HG03196 (cell line): ENCODE data around the gene LDLRAD4.

Experiments
- ATAC-seq: cut with Tn5 transposase; IDR thresholded peaks from one replicate; pipeline ENCODE4 v1.9.1; 2021; ENCODE audit not compliant: unreplicated experiment

LDLRAD4 gene

DNA sequence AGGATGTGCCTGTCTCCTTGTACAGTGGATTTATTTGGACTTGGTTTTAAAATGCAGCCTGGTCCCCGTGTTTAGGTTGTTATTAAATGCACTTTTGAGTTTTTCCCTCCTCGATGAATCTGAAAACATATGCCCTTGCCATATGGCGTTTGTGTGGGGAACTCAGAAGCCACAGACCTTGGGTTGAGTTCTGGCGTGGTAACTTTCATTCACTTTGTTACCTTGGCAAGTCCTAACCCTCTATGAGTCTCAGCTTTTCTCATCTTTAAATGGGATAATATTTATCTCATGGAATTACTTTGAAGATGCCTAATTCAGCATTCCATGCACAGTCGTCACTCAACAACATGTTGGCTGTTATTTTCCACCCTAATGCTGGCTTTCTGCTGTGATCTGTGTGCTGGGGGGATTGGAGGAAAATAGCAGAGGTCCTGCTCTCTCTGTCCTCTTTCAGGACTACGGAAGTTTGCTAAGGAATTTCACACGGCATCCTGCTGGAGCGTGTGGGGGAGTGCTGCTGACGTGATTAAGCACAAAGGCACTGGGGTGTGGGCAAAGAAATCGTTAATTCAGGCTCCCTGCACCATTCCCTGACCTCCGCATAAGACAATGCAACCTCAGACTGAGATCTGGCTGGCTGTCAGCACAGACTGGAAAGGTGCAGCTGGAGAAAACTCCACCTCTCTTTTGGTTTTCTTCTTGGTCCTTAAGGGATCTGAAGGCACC lies 61.7 kb downstream of the LDLRAD4 start:
- no peak for ATAC-seq

DNA sequence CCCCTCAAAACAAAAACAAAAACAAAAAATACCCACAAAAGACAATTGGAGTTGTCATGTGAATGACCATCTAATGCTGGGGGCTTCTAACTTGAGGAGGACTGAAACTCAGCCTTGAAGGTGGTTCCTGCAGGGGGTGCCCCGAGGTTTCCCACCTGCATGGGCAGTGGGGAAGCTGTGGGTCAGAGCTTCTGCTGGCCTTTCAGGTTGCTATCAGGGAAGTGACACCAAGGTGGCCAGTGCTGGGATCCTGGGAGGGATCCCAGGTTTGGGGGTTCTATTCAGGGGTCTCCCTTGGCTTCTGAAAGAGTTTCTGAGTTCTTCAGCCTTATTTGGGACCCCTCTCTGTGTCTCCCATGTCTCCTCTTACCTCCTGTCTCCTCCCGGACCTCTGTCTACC lies 62.8 kb downstream of the LDLRAD4 start:
- no peak for ATAC-seq

DNA sequence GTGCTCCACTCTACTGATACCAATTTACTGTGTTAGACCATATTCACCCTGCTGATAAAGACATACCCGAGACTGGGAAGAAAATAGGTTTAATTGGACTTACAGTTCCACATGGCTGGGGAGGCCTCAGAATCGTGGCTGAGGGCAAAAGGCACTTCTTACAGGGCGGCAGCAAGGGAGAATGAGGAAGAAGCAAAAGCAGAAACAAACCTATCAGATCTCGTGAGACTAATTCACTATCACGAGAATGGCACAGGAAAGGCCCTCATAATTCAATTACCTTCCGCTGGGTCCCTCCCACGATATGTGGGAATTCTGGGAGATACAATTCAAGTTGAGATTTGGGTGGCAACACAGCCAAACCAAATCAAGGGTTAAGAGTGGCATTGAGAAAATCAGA lies 65.2 kb downstream of the LDLRAD4 start:
- no peak for ATAC-seq

DNA sequence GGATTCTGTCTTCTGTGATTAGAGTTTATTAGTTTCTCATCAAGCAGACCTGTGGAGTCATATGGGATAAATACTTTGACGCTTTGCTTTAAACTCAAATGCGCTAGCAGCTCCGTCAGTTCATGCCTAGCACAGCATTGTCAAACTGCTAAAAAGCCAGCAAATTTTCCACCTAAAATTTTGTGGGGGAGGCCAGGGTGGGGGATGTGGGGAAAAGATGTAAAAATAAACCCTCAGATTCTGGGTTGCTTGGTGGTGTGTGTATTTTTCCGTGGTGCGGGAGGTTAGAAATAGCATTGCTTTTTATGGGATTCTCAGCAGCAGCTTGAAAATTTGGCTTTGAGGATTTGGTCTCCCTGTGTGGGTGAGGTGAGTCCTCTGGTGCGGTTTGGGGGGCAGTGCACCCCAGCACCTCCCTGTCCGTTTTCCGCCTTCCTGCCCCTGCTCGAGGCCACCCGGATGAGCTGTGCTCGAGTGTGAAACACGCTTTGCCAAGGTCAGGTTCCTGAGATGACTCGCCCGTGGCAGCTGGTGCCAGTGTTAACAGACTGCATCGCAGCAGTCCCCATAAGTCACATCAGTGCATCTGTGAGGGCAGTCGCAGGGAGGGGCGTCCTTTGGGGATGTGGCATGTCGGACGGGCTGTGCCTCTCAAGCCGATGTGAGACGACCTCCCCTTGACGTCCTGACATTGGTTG lies 65.9 kb downstream of the LDLRAD4 start:
- ATAC-seq: no peak

DNA sequence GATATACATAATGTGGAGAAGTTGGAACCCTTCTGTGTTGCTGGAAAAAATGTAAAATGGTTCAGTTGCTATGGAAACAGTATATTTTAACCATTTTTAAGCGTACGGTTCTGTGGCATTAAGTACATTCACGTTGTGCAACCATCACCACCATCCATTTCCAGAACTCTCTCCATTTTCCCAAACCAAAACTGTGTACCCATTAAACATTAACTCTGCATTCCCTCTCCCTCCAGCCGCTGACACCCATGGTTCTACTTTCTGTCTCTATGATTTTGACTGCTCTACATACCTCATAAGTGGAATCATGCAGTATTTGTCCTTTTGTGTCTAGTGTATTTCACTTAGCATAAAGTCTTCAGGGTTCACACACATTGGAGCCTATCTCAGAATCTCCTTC lies 67.3 kb downstream of the LDLRAD4 start:
- no peak for ATAC-seq

DNA sequence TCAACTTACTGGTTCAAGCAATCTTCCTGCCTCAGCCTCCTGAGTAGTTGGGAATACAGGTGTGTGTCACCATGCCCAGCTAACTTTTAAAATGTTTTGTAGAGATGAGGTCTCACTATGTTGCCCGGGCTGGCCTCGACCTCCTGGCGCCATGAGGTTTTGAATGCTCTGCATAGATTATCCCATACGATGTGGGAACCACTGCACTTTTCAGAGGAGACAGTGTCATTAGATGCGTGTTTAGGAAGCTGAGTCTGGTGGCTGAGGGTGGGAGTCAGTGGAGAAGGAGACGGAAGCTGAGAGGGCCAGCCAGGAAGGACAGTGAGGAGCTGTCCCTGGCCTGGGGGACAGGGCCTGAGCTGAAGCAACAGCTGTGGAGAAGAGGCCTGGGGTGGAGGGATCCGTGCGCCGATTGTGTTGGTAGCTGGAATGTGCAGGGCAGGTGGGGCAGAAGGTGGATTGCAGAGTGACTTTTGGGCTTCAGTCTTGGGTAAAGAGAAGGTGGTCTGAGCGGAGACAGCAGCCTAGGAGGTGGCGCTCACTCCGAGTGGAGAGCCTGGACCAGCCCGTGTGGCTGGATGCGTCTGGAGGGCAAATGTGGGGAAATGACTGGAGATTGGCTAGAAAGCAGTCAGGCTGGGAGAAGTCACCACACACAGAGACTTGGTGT lies 68.0 kb downstream of the LDLRAD4 start:
- ATAC-seq: no peak

DNA sequence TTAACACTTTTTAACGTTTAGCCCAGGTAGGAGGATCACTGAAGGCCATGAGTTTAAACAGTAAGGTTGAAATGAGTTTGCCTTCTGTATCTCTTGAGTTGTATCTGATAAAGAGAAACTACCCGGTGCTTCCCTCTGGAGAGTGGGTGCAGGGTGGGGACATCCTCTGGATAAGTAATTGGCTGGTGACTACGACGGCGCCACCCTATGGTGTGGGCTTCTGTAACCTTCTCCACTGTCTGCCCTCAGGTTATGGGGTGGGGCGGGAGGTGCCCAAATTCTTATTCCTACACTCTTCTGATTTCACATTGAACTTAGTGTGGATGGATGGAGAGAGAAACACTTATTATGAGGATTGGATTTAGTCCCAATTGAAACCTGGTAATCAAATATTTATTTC lies 68.8 kb downstream of the LDLRAD4 start:
- no peak for ATAC-seq

DNA sequence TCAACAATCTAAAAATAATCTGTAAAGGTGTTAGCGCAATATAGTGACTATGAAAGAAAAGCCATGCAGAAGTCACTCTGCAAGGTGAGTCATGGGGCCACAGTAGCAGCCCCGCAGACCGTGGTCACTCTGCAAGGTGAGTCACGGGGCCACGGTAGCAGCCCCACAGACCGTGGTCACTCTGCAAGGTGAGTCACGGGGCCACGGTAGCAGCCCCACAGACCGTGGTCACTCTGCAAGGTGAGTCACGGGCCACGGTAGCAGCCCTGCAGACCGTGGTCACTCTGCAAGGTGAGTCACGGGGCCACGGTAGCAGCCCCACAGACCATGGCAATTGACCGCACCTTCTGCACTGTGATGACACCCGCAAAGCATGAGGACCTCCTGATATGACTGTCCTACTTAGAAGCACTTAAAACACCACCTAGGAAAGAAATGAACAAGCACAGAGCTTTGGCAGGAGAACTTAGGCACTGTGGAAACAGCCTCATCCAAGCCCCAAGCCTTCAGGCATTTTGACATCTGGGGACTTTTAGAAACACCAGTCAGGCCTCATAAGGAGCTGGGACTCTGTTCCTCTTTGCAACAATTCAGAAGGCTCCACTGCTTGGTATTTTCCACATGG lies 70.1 kb downstream of the LDLRAD4 start:
- ATAC-seq: no peak

DNA sequence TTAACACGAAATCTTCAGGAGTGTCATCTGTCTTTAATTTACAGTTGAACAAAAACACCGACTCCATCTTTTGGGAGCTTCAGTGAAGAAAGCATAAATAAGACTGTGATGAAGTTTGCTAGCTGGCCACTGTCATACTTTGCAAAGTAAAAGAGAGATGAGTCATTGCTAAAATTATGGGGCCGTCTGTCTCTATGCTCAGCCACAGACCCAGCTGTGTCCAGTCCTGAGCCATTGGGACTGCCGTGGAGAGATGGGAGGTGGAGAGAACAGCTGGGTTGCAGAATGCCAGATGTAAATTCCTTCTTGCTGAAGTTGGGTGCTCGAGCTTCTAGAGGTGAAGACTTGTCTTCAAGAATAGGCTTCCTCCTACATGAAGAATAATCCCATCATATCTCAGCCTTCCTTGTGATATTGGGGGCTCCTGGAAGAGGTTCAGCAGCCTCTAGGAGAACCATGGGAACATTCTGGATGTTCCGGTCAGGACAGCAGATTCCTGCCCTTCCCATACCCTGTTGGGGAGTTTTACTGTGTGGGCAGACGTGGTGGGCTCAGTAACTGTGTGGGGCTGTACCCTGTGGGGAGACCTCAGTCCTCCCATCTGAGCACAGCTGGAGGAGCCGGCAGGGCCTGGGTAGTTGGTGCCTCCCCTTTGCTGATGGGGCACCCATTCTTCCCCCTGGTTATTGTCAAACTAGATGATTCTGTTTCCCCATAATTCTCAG lies 71.1 kb downstream of the LDLRAD4 start:
- no peak for ATAC-seq

DNA sequence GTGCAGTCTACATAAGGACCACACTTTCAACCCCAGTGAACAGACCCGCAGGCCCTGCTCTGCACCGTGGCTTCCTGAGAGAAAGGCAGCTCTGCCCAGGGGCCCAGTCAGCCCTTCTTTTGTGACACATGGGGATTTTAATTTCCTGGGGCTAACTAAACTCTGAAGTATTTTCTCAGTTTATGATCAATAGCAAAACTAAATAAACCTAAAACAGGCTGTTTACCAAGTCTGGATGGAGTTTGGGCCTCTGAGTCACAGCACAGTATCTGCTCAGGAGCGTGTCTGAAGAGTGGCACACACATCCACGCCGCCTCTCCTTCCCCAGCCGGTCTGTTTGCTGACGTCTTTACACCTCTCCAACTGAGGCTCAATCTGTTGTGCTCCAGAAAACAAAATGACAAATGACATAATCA lies 72.3 kb downstream of the LDLRAD4 start:
- ATAC-seq: no peak

DNA sequence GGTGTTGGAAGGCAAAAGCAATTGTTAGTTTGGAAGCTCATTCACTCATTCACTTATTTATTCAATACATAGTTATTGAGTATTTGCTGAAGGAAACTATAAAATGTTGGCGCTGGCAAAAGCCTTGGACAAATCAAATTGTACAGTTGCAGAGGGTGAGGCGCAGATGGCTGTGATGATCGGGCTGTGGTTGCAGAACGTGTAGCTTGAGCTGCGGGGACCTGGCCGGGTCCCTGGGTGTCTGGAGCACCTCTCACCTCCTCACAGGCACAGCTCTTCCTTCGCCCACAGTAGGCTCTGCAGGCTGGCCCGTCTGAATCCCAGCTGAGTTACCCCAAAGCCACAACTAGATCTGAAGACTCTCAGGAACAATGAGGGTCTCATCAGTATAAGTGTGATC lies 72.7 kb downstream of the LDLRAD4 start:
- ATAC-seq: no peak

DNA sequence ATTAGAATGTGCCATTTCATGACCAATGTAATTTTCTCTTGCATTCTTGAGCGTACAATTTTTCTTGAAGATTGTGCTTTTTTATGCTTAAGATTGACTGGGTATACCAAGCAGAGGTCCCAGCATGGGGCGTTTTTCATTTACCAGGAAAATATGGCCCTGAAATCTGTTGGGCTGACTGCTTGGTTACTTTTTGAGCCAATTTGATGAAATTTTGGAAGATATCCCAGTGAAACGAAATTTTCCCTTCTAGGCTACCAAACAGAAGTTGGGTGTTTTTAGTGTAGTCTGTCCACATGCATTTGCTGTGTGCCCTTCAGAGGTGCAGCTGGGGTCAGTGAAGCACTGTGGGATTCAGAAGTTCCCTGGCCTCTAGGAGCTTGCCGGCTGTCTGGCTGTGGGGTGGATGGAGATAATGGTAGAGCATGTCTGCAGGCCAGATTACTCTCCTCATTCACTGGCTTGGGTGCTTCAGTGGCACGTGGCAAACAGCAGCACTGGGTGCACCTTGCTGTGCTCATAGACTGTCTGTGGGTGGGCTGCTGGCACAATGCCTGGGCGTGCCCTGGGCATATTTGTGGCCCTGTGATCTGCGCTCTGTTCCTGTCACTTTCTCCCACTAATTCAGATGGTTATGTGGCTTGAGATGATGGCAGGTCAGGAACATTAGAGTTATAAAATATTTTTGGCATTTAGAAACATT lies 73.3 kb downstream of the LDLRAD4 start:
- no peak for ATAC-seq

DNA sequence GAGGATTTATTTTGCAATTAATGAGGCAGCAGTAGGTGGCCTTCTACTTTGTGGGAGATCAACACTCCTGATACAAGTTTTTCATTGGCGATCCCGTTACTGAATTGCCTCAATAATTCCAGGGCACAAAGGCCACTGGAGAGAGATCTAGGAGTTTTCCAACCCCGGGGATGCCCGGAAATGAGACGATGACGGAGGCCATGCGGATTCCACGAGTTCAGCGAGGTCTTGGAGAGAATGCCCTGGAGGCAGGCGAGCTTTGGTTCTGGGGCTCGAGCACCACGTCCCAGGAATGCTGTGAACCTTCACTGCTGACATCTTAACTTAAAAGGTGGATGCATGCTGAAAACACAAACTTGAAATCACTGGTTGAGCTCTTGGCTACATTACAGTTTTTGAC lies 74.2 kb downstream of the LDLRAD4 start:
- no peak for ATAC-seq

DNA sequence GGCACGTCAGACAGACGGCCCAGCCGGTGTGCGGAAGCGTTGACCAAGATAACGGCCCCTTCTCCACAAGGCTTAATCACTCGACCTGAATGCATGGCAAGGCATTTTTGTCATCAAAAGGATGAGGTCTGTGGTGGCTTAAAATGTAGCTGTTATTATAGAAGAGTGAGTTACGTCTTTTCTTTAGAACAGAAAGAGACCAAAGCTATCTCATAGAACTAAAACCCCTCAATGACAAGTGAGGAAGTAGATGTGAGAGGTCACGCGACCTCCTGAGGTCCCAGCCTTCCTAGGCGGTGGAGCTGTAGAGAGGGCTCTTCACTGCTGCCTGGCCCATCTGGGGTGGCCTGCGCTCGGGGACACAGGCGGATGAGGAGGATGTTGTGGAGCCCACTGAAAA lies 75.7 kb downstream of the LDLRAD4 start:
- no peak for ATAC-seq

DNA sequence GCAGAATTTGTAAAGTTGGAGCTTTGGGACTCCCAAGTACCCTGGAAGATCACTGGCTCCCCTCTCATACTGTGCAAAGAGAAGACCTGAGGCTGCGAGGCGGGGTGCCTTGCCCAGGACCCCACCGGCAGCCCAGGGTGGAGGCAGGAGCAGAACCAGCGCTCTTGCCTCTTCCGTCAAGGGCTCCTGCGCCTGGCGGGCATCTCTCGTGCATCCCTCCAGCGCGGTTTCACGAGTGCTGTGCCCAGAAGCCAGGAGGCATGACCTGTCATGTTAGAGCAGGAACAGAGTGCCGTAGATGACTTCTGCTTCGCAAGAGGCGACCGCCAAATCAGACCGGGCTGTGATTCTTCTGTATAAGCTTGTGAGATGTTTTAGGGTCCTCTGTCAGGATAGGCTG lies 77.3 kb downstream of the LDLRAD4 start:
- no peak for ATAC-seq

DNA sequence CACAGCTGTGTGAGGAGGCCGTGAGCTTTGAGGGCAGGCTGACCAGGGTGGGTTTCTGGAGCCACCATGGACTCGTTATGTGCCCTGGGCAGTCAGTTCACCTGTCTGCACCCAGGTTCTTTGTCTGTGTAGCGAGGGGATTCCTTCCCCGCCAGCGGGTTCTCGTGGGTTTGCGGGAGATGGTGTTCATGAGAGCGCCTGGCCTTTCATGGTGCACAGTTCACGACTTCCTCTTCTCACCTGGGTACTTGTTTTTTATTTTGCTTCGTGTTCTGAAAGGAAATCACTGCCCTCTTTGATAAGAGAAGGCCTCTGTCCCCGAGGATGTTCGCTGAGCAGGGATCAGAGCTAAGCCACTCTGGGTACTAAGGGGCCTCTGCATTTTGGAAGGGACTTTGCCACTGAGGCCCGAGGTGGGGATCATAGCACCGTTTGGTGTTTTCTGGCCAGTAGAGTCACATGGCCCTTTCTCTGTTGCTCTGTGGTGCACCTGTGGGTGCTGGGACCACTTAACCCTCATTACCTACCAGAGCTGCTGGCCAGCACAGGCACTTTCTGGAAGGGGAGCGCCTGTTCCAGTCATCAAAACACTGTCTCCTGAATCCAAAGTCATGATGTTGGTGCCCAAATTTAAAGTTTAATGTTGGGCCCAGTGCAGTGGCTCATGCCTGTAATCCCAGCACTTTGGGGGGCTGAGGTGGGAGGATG lies 78.5 kb downstream of the LDLRAD4 start:
- no peak for ATAC-seq

DNA sequence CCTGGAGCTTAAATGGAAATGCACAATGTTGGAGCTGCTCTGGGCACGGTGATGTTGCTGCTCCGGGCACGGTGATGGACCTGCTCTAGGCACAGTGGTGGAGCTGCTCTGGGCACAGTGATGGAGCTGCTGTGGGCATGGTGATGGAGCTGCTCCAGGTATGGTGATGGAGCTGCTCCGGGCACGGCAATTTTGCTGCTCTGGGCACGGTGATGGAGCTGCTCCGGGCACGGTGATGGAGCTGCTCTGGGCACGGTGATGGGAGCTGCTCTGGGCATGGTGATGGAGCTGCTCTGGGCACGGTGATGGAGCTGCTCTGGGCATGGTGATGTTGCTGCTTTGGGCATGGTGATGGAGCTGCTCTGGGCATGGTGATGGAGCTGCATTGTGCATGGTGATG lies 79.7 kb downstream of the LDLRAD4 start:
- no peak for ATAC-seq

DNA sequence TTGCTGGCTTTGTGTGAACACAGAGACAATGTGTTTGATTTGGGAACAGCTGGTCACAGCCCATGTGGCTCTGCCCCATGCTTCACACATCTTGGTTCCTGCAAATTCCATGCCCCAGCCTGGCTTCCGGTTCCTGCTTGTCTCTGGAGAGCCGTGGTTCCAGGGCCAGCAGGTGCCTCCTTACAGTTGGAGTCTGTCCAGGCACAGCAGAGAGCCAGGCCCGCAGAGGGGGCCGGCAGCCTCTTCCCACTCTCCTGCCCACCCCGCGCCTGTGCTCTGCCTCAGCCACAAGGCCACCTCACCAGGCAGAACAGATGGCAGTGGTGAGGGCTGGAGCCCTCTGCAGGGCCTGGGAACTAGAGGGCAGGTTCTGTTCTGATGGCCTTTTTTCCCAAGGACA lies 81.5 kb downstream of the LDLRAD4 start:
- ATAC-seq: no peak

DNA sequence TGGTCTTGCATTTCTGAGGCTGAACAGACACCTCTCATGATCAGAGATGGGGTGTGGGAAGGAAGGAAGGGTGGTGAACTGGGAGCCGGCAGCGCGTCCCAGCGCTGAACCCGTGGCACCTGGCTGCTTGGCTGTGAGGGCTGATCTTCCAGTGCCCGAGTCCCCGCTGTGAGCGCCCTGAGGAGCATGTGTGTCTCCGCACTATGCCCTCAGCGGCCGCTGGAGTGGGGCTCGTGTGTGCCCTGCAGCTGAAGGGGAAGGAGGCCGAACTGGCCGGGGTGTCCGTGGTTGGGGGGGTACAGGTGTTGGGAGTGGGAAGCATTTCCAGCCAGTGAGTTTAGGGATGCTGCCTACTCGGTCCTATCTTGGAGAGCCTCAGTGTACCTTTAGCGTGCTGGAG lies 82.2 kb downstream of the LDLRAD4 start:
- no peak for ATAC-seq

DNA sequence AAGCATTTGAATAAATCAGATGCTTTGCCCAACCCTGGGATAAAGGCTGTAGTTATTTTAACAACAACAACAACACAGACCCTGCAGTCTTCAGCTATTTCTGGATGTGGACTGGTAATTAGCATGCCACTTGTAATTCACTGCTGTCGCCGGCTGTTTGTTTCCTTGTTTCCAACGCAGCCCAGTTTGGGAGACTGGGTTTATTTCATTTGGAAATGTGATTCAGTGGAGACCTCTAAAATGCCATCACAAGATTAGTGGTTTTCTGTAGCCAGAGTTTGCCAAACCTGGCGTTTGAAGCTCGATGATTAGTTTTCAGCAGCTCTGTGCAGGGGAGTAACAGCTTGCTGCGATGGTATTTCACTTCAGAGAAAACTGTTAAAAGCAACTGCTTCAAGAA lies 83.5 kb downstream of the LDLRAD4 start:
- ATAC-seq: no peak
